Measurements from ENCODE around the gene ASXL3.

DNA sequence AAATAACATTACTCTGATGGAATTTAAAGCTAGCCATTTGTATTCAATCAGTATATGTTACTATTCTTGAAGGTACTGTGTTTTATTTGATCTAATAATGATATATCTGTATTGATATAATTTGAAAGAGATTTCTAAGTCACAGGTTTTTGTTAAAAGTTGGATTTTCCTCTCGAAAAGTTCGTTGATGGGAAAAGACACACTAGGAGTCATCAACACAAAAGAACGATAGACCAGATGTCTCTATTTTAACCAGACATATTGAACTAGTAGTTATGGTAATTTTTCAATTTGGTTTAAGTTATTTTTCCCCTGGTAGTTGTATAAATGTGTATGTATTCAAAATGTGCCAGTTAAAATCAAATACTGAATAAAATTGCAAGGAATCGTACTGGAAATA is 2.5 kb downstream of the ASXL3 start:
- TF ChIP-seq FOXM1 (IDR thresholded peaks at IDR 0.05; ENCODE audit: borderline replicate concordance) (no peak), ARNT (IDR thresholded peaks at IDR 0.05) (no peak), ZNF384 (IDR thresholded peaks at IDR 0.05) (no peak)
